Naive thymus-derived CD4-positive, alpha-beta T cell (primary cell): ENCODE data around the gene NFX1. TPM values are rescaled to one million over a fixed set of nuclear protein-coding genes. Genes with fewer than 3 reads are reported as not detected.

Experiments
- ATAC-seq: fragments of 150-1000 bp; cut with Tn5 transposase; 2 replicates; pipeline ENCODE4 v1.10.0; 2021; ENCODE audit warnings: mild to moderate bottlenecking, moderate library complexity
- CTCF ChIA-PET: fragments of 350-600 bp; sonication (Branson Sonifier 250); formaldehyde crosslinking; loops from one replicate; lab custom pipeline; 2021; ENCODE audit warnings: antibody characterized with exemption; lab: Charles Lee
- POLR2A ChIA-PET: fragments of 350-600 bp; sonication (Branson Sonifier 250); formaldehyde crosslinking; loops from one replicate; lab custom pipeline; 2021; ENCODE audit warnings: antibody characterized with exemption, inconsistent platforms; lab: Charles Lee
- DNase-seq, 9 donors: peaks; one replicate each; pipeline versions ENCODE4 v3.0.0 to v3.0.0-alpha.2; 2020 to 2022; ENCODE audit warnings: mixed read lengths in 1 of 9
- H3K27ac ChIP-seq: one replicate; pipeline ENCODE4 v1.7.0; 2013; ENCODE audit warnings: mild to moderate bottlenecking, low read depth, low read length, moderate library complexity
- H3K27me3 ChIP-seq, 2 donors: one replicate each; pipeline ENCODE4 v1.7.0; 2013; ENCODE audit warnings: low read length in 2 of 2, mild to moderate bottlenecking in 2 of 2, moderate library complexity in 2 of 2; ENCODE audit not compliant: control insufficient read depth in 2 of 2, insufficient read depth in 2 of 2
- H3K36me3 ChIP-seq, 3 experiments: 1 replicate in 2 of 3; 2 replicates in 1 of 3; pipeline ENCODE4 v1.7.0; 2013; ENCODE audit warnings: low read length in 3 of 3, mild to moderate bottlenecking in 3 of 3, moderate library complexity in 1 of 3; ENCODE audit not compliant: insufficient read depth in 3 of 3, control insufficient read depth in 2 of 3
- H3K4me1 ChIP-seq, 2 donors: one replicate each; pipeline ENCODE4 v1.7.0; 2013; ENCODE audit warnings: low read length in 2 of 2, mild to moderate bottlenecking in 2 of 2, moderate library complexity in 1 of 2; ENCODE audit not compliant: control insufficient read depth in 2 of 2, insufficient read depth in 2 of 2
- H3K4me3 ChIP-seq: 2 replicates; pipeline ENCODE4 v1.7.0; 2013; ENCODE audit warnings: mild to moderate bottlenecking, low read length
- H3K9me3 ChIP-seq, 3 experiments: 1 replicate in 2 of 3; 2 replicates in 1 of 3; pipeline ENCODE4 v1.7.0; 2013; ENCODE audit warnings: low read length in 3 of 3; ENCODE audit not compliant: control insufficient read depth in 2 of 3
- H3K27ac Mint-ChIP-seq, 9 donors: one replicate each; pipeline ENCODE4 v1.8.0; 2020 to 2022; ENCODE audit warnings: mixed read lengths in 9 of 9, mild to moderate bottlenecking in 8 of 9, moderate library complexity in 5 of 9, inconsistent platforms in 2 of 9
- H3K27me3 Mint-ChIP-seq, 5 donors: one replicate each; pipeline ENCODE4 v1.8.0; 2021 to 2022; ENCODE audit warnings: mixed read lengths in 5 of 5, mild to moderate bottlenecking in 1 of 5
- H3K36me3 Mint-ChIP-seq, 5 donors: one replicate each; pipeline ENCODE4 v1.8.0; 2020 to 2022; ENCODE audit warnings: mixed read lengths in 5 of 5, mild to moderate bottlenecking in 3 of 5, inconsistent platforms in 1 of 5
- H3K4me1 Mint-ChIP-seq, 7 donors: one replicate each; pipeline ENCODE4 v1.8.0; 2020 to 2022; ENCODE audit warnings: mixed read lengths in 7 of 7, mild to moderate bottlenecking in 3 of 7, inconsistent platforms in 1 of 7
- H3K4me3 Mint-ChIP-seq, 10 donors: one replicate each; pipeline ENCODE4 v1.8.0; 2020 to 2022; ENCODE audit warnings: mild to moderate bottlenecking in 10 of 10, mixed read lengths in 10 of 10, moderate library complexity in 6 of 10, inconsistent platforms in 2 of 10
- H3K9me3 Mint-ChIP-seq, 11 donors: one replicate each; pipeline ENCODE4 v1.8.0; 2020 to 2022; ENCODE audit warnings: mixed read lengths in 11 of 11, mild to moderate bottlenecking in 4 of 11, inconsistent platforms in 1 of 11, moderate library complexity in 1 of 11
- intact Hi-C, 2 donors: fragments of 100-400 bp; cut with micrococcal nuclease; formaldehyde crosslinking; loops; one replicate each; pipeline ENCODE4 v1.15.1; 2023
- polyA plus RNA-seq, 2 donors: library from polyadenylated mRNA; unstranded; fragments of 300-500 nt; fragmentation: Illumina TruSeq; gene quantifications; one replicate each; pipeline ENCODE4 v1.2.3, GENCODE V29; 2021
- total RNA-seq, 6 experiments: library from RNA in 5 of 6; stranded (reverse) in 5 of 6; gene quantifications; 1 replicate in 5 of 6; 2 replicates in 1 of 6; pipeline ENCODE4 v1.2.3 and lab custom pipeline; 2021 to 2026

Gene NFX1
- total and polyA plus RNA-seq, 7 experiments from 2014 or later, result 30.1 to 65.4 (median 43.6) TPM

GRCh38 chr9:33293782-33294181 is 3.5 kb downstream of the NFX1 start:
- Histone ChIP-seq H3K27me3 (no peaks in the 10 kb centered on the region), H3K36me3 (peaks cover 4 to 53% (median 24%) of the 10 kb centered on the region in 3 experiments), H3K4me1 (peaks cover 17 to 64% of the 10 kb centered on the region in 2 donors), H3K4me3 (no peak overlapping the region), H3K27ac (no peak overlapping the region), H3K9me3 (no peaks in the 10 kb centered on the region)
- Mint-ChIP-seq H3K27me3 (peaks cover 0 to 4% (median 0%) of the 10 kb centered on the region in 5 donors), H3K27ac (peak overlapping the region in 6 of 9 donors; percentile 4 to 100 (median 42)), H3K4me3 (peak overlapping the region in 5 of 10 donors; percentile 6 to 90 (median 24)), H3K36me3 (peaks cover 25 to 53% (median 43%) of the 10 kb centered on the region in 5 donors), H3K4me1 (peaks cover 55 to 87% (median 78%) of the 10 kb centered on the region in 7 donors), H3K9me3 (peaks cover 0 to 4% (median 0%) of the 10 kb centered on the region in 11 donors)
- DNase-seq (no peak), ATAC-seq (no peak)
- CTCF ChIA-PET, result interaction anchor here (1.0 kb wide), 2 partner anchors 30 to 254 kb away, joined by 3 read pairs; partner anchors contain the start of gene BAG1
- intact Hi-C loops, result loop anchor here in 1 of 2 donors (10.0 kb wide), 1 partner anchor 1081 kb away; the partner anchor contains the start of gene MYORG
- POLR2A ChIA-PET, result no interaction called here

GRCh38 chr9:33294670-33295432 is 4.5 kb downstream of the NFX1 start:
- H3K4me1 ChIP-seq, result peaks cover 17 to 60% of the 10 kb centered on the region in 2 donors
- H3K9me3 ChIP-seq, result no peaks in the 10 kb centered on the region
- ChIA-PET CTCF (interaction anchor here (0.6 to 1.0 kb wide), 3 partner anchors 15 to 256 kb away, joined by 3 read pairs; partner anchors contain the start of gene BAG1), POLR2A (no interaction called here)
- ATAC-seq (no peak), DNase-seq (no peak)
- no peaks in the 10 kb centered on the region for H3K27me3 ChIP-seq
- Mint-ChIP-seq H3K27ac (peak overlapping the region in 7 of 9 donors; percentile 6 to 67 (median 38)), H3K27me3 (peaks cover 0 to 4% (median 0%) of the 10 kb centered on the region in 5 donors), H3K4me3 (peak overlapping the region; percentile 0 to 86 (median 11)), H3K9me3 (peaks cover 0 to 4% (median 0%) of the 10 kb centered on the region in 11 donors), H3K4me1 (peaks cover 60 to 97% (median 87%) of the 10 kb centered on the region in 7 donors), H3K36me3 (peaks cover 25 to 63% (median 46%) of the 10 kb centered on the region in 5 donors)
- H3K27ac ChIP-seq, result no peak overlapping the region
- H3K4me3 ChIP-seq, result no peak overlapping the region
- peaks cover 10 to 61% (median 24%) of the 10 kb centered on the region in 3 experiments for H3K36me3 ChIP-seq
- intact Hi-C loops, result loop anchor here in 1 of 2 donors (10.0 kb wide), 1 partner anchor 1080 kb away; the partner anchor contains the start of gene MYORG

- Histone ChIP-seq H3K36me3 (peaks cover 16 to 68% (median 24%) of the 10 kb centered on the region in 3 experiments), H3K4me3 (no peak overlapping the region), H3K9me3 (no peaks in the 10 kb centered on the region), H3K4me1 (peaks cover 17 to 61% of the 10 kb centered on the region in 2 donors), H3K27me3 (no peaks in the 10 kb centered on the region), H3K27ac (no peak overlapping the region)
- intact Hi-C loops, result loop anchor here in 1 of 2 donors (10.0 kb wide), 1 partner anchor 1079 kb away; the partner anchor contains the start of gene MYORG
- ATAC-seq (no peak), DNase-seq (no peak)
- Mint-ChIP-seq H3K9me3 (no peaks in the 10 kb centered on the region), H3K27ac (peak overlapping the region in 4 of 9 donors; percentile 65 to 78 (median 66)), H3K36me3 (peaks cover 25 to 65% (median 48%) of the 10 kb centered on the region in 5 donors), H3K4me3 (peak overlapping the region in 8 of 10 donors; percentile 30 to 86 (median 59)), H3K4me1 (peaks cover 63 to 100% (median 90%) of the 10 kb centered on the region in 7 donors), H3K27me3 (no peaks in the 10 kb centered on the region)
- ChIA-PET POLR2A (no interaction called here), CTCF (no interaction called here)
These were observed 5.3 kb downstream of the NFX1 start for GRCh38 chr9:33295571-33295970.

- Mint-ChIP-seq H3K36me3 (peaks cover 19 to 68% (median 45%) of the 10 kb centered on the region in 5 donors), H3K4me3 (peak overlapping the region; percentile 14 to 86 (median 65)), H3K27ac (peak overlapping the region; percentile 13 to 88 (median 78)), H3K9me3 (no peaks in the 10 kb centered on the region), H3K27me3 (no peaks in the 10 kb centered on the region), H3K4me1 (peaks cover 55 to 89% (median 84%) of the 10 kb centered on the region in 7 donors)
- DNase-seq, result peak in 1 of 9 donors; percentile 9
- Histone ChIP-seq H3K27me3 (no peaks in the 10 kb centered on the region), H3K36me3 (peaks cover 19 to 75% (median 21%) of the 10 kb centered on the region in 3 experiments), H3K27ac (peak overlapping the region; percentile 41), H3K4me1 (peaks cover 6 to 52% of the 10 kb centered on the region in 2 donors), H3K4me3 (no peak overlapping the region), H3K9me3 (no peaks in the 10 kb centered on the region)
- ChIA-PET POLR2A (interaction anchor here (0.8 to 1.9 kb wide), 4 partner anchors 9 to 15 kb away, joined by 3 to 7 read pairs (median 4); no protein-coding TSS in a partner anchor), CTCF (interaction anchor here (1.2 kb wide), 1 partner anchor 10 kb away, joined by 3 read pairs; no protein-coding TSS in a partner anchor)
- peak; percentile 86 for ATAC-seq
- intact Hi-C loops, result loop anchor here (1.0 to 10.0 kb wide), 2 partner anchors 9 to 1077 kb away; partner anchors contain the start of gene MYORG (in 1 of the 2)
These were observed 7.1 kb downstream of the NFX1 start for GRCh38 chr9:33297432-33297831.

- Histone ChIP-seq H3K27me3 (no peaks in the 10 kb centered on the region), H3K4me1 (peaks cover 6 to 34% of the 10 kb centered on the region in 2 donors), H3K9me3 (no peaks in the 10 kb centered on the region), H3K4me3 (no peak overlapping the region), H3K27ac (no peak overlapping the region), H3K36me3 (peaks cover 30 to 87% (median 45%) of the 10 kb centered on the region in 3 experiments)
- ATAC-seq (no peak), DNase-seq (no peak)
- Mint-ChIP-seq H3K4me1 (peaks cover 39 to 61% (median 56%) of the 10 kb centered on the region in 7 donors), H3K4me3 (peak overlapping the region in 2 of 10 donors; percentile 21 to 52), H3K36me3 (peaks cover 13 to 59% (median 41%) of the 10 kb centered on the region in 5 donors), H3K27me3 (no peaks in the 10 kb centered on the region), H3K9me3 (no peaks in the 10 kb centered on the region), H3K27ac (peak overlapping the region in 4 of 9 donors; percentile 6 to 69 (median 31))
- intact Hi-C loops, result loop anchor here in 1 of 2 donors (2.0 kb wide), 1 partner anchor 14 kb away; no protein-coding TSS in a partner anchor
- CTCF ChIA-PET, result no interaction called here
- POLR2A ChIA-PET, result interaction anchor here (2.4 kb wide), 1 partner anchor 10 kb away, joined by 13 read pairs; the partner anchor contains the start of gene NFX1
These were observed 10.2 kb downstream of the NFX1 start for GRCh38 chr9:33300546-33300945.

GRCh38 chr9:33304362-33304761 is 14.0 kb downstream of the NFX1 start:
- Mint-ChIP-seq H3K9me3 (peaks cover 0 to 2% (median 0%) of the 10 kb centered on the region in 11 donors), H3K4me3 (no peak overlapping the region), H3K27ac (no peak overlapping the region), H3K36me3 (peaks cover 0 to 42% (median 30%) of the 10 kb centered on the region in 5 donors), H3K4me1 (peaks cover 6 to 27% (median 20%) of the 10 kb centered on the region in 7 donors), H3K27me3 (no peaks in the 10 kb centered on the region)
- peaks cover 25 to 93% (median 52%) of the 10 kb centered on the region in 3 experiments for H3K36me3 ChIP-seq
- ChIA-PET POLR2A (interaction anchor here (0.6 to 1.6 kb wide), 2 partner anchors 14 to 35 kb away, joined by 3 to 9 read pairs; partner anchors contain the start of gene NFX1), CTCF (no interaction called here)
- H3K4me1 ChIP-seq, result peaks cover 0 to 7% of the 10 kb centered on the region in 2 donors
- DNase-seq (no peak), ATAC-seq (no peak)
- no peaks in the 10 kb centered on the region for H3K9me3 ChIP-seq
- H3K4me3 ChIP-seq, result no peak overlapping the region
- no peaks in the 10 kb centered on the region for H3K27me3 ChIP-seq
- H3K27ac ChIP-seq, result no peak overlapping the region
- intact Hi-C loops, result no loop called here
